HEK293 (cell line): Measurements from ENCODE around the gene SMOC1.

Experiments
- CTCF ChIA-PET: fragments of 350-600 bp; formaldehyde crosslinking; extraction: SDS; loops from one replicate; lab custom pipeline; 2021; ENCODE audit warnings: antibody characterized with exemption; lab: Yijun Ruan, JAX
- POLR2A ChIA-PET: fragments of 300-600 bp; formaldehyde crosslinking; extraction: SDS; loops from one replicate; lab custom pipeline; 2020; ENCODE audit warnings: antibody characterized with exemption, inconsistent platforms; lab: Yijun Ruan, JAX
- H3K27ac ChIP-seq: fragments of 200-500 bp; sonication (Bioruptor generic); 2 replicates; pipeline ENCODE4 v1.5.1; 2014; ENCODE audit warnings: low read depth, low read length, control low read depth, inconsistent platforms; ENCODE audit errors: extremely low read depth
- H3K36me3 ChIP-seq, 2 experiments: fragments of 200-500 bp in 1 of 2; sonication (Bioruptor generic) in 1 of 2; 1 replicate in 1 of 2; 2 replicates in 1 of 2; pipeline ENCODE4 v1.5.1; 2014 to 2017; ENCODE audit warnings: inconsistent platforms in 2 of 2, low read length in 2 of 2; ENCODE audit not compliant: control insufficient read depth in 2 of 2, insufficient read depth in 1 of 2
- H3K4me1 ChIP-seq: fragments of 200-500 bp; sonication (Bioruptor generic); 2 replicates; pipeline ENCODE4 v1.5.1; 2014; ENCODE audit warnings: mild to moderate bottlenecking, low read length, inconsistent platforms; ENCODE audit not compliant: control insufficient read depth, insufficient read depth
- H3K4me3 ChIP-seq: 2 replicates; pipeline ENCODE4 v1.5.1; 2011; ENCODE audit warnings: low read depth, mild to moderate bottlenecking, control low read depth, low read length, moderate library complexity
- H3K9me3 ChIP-seq: fragments of 200-500 bp; sonication (Bioruptor generic); 2 replicates; pipeline ENCODE4 v1.5.1; 2014; ENCODE audit warnings: low read depth, low read length, inconsistent platforms; ENCODE audit not compliant: control insufficient read depth, insufficient read depth
- FEZF1 ChIP-seq: fragments of 450-650 bp; formaldehyde crosslinking; IDR thresholded peaks from 2 replicates; pipeline ENCODE4 v1.5.1; 2016; ENCODE audit warnings: missing biosample characterization, missing genetic modification characterization
- MYNN ChIP-seq: fragments of 450-650 bp; formaldehyde crosslinking; IDR thresholded peaks from 2 replicates; pipeline ENCODE4 v1.5.1; 2016; ENCODE audit warnings: missing biosample characterization, missing genetic modification characterization, borderline replicate concordance
- MZF1 ChIP-seq: fragments of 450-650 bp; formaldehyde crosslinking; IDR thresholded peaks from 2 replicates; pipeline ENCODE4 v1.5.1; 2017; ENCODE audit warnings: missing biosample characterization, missing genetic modification characterization, borderline replicate concordance
- YY1 ChIP-seq: fragments of 450-650 bp; formaldehyde crosslinking; IDR thresholded peaks from 2 replicates; pipeline ENCODE4 v1.5.1; 2018; ENCODE audit warnings: missing biosample characterization, missing genetic modification characterization
- YY2 ChIP-seq: fragments of 450-650 bp; formaldehyde crosslinking; IDR thresholded peaks from 2 replicates; pipeline ENCODE4 v1.5.1; 2016; ENCODE audit warnings: missing biosample characterization, missing genetic modification characterization
- ZNF121 ChIP-seq: fragments of 450-650 bp; formaldehyde crosslinking; IDR thresholded peaks from 2 replicates; pipeline ENCODE4 v1.5.1; 2016; ENCODE audit warnings: missing biosample characterization, missing genetic modification characterization
- ZNF302 ChIP-seq: fragments of 450-650 bp; formaldehyde crosslinking; IDR thresholded peaks from 2 replicates; pipeline ENCODE4 v1.5.1; 2016; ENCODE audit warnings: missing biosample characterization, missing genetic modification characterization, low read depth
- ZNF324 ChIP-seq: fragments of 450-650 bp; formaldehyde crosslinking; IDR thresholded peaks from 2 replicates; pipeline ENCODE4 v1.5.1; 2016; ENCODE audit warnings: missing biosample characterization, missing genetic modification characterization
- ZNF335 ChIP-seq: fragments of 450-650 bp; formaldehyde crosslinking; conservative IDR thresholded peaks from 2 replicates; pipeline ENCODE4 v1.5.1; 2016; ENCODE audit warnings: missing biosample characterization, missing genetic modification characterization
- ZNF354C ChIP-seq: fragments of 450-650 bp; formaldehyde crosslinking; IDR thresholded peaks from 2 replicates; pipeline ENCODE4 v1.5.1; 2016; ENCODE audit warnings: missing biosample characterization, missing genetic modification characterization, low read depth, borderline replicate concordance
- ZNF391 ChIP-seq: fragments of 450-650 bp; formaldehyde crosslinking; IDR thresholded peaks from 2 replicates; pipeline ENCODE4 v1.5.1; 2016; ENCODE audit warnings: low read depth, missing biosample characterization, missing genetic modification characterization, borderline replicate concordance
- ZNF394 ChIP-seq: fragments of 450-650 bp; formaldehyde crosslinking; IDR thresholded peaks from 2 replicates; pipeline ENCODE4 v1.5.1; 2016; ENCODE audit warnings: missing biosample characterization, missing genetic modification characterization, mild to moderate bottlenecking, moderate library complexity, borderline replicate concordance
- ZNF423 ChIP-seq: fragments of 450-650 bp; formaldehyde crosslinking; IDR thresholded peaks from 2 replicates; pipeline ENCODE4 v1.5.1; 2016; ENCODE audit warnings: missing biosample characterization, missing genetic modification characterization
- ZNF530 ChIP-seq: fragments of 450-650 bp; formaldehyde crosslinking; IDR thresholded peaks from 2 replicates; pipeline ENCODE4 v1.5.1; 2016; ENCODE audit warnings: low read depth, missing biosample characterization, missing genetic modification characterization
- ZNF561 ChIP-seq: fragments of 450-650 bp; IDR thresholded peaks from 2 replicates; pipeline ENCODE4 v1.5.1; 2018; ENCODE audit warnings: missing biosample characterization, missing genetic modification characterization, borderline replicate concordance
- ZNF830 ChIP-seq: fragments of 450-650 bp; IDR thresholded peaks from 2 replicates; pipeline ENCODE4 v1.5.0; 2018; ENCODE audit warnings: missing biosample characterization, missing genetic modification characterization, low read depth, mild to moderate bottlenecking, moderate library complexity
- ZNF837 ChIP-seq: fragments of 450-650 bp; formaldehyde crosslinking; IDR thresholded peaks from 2 replicates; pipeline ENCODE4 v1.5.1; 2016; ENCODE audit warnings: missing biosample characterization, missing genetic modification characterization
- TF ChIP-seq, protein P1 (sequence below): fragments of 450-650 bp; formaldehyde crosslinking; IDR thresholded peaks from 2 replicates; pipeline ENCODE4 v1.5.1; 2016; ENCODE audit warnings: missing biosample characterization, missing genetic modification characterization
- TF ChIP-seq, protein P2 (sequence below): fragments of 450-650 bp; formaldehyde crosslinking; IDR thresholded peaks from 2 replicates; pipeline ENCODE4 v1.5.1; 2016; ENCODE audit warnings: missing biosample characterization, missing genetic modification characterization

SMOC1 gene

DNA sequence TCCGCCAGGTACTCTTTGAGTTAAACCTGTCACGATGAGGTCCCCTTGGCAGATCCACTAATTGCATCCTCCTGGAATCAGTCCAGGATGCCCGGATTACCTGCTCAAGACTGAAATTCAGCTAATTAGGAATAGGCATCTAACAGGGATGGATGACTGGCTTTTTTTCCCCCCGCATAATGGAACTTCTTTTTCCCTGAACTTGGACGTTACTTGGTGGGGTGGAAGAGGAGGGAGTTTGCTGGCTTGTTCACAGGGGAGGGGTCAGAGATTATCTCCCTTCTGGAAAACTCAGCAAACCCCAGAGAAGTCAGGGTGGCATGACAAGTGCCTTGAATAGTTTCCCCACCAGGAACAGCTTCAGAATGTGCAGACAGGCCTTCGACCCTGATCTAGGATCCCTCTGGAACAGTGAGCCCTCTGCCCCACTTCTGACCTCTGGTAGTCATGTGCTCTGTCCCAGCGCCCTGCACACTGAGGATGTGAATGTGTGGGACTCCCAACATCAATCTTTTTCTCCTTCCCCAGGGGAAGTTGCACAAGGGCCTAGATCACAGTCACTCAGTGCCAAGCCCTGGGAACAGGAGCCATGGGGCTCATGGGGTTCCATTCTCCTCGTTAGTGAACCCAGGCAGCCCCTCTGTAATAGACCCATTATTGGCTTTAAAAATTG lies 142.5 kb downstream of the SMOC1 start:
- H3K36me3 ChIP-seq: peaks cover 6 to 57% of the 10 kb centered on the region in 2 experiments; a peak in 1 of 3 replicates
- no peak for TF ChIP-seq ZNF394 (tag by site-specific recombination)
- no peak for TF ChIP-seq ZNF121
- no peak for TF ChIP-seq ZNF561 (tag by site-specific recombination)
- TF ChIP-seq ZNF391: no peak
- TF ChIP-seq ZNF423 (tag by site-specific recombination): no peak
- TF ChIP-seq MYNN: no peak
- no peak for TF ChIP-seq ZNF354C (tag by site-specific recombination)
- no peak for TF ChIP-seq YY1
- TF ChIP-seq, protein P1, sequence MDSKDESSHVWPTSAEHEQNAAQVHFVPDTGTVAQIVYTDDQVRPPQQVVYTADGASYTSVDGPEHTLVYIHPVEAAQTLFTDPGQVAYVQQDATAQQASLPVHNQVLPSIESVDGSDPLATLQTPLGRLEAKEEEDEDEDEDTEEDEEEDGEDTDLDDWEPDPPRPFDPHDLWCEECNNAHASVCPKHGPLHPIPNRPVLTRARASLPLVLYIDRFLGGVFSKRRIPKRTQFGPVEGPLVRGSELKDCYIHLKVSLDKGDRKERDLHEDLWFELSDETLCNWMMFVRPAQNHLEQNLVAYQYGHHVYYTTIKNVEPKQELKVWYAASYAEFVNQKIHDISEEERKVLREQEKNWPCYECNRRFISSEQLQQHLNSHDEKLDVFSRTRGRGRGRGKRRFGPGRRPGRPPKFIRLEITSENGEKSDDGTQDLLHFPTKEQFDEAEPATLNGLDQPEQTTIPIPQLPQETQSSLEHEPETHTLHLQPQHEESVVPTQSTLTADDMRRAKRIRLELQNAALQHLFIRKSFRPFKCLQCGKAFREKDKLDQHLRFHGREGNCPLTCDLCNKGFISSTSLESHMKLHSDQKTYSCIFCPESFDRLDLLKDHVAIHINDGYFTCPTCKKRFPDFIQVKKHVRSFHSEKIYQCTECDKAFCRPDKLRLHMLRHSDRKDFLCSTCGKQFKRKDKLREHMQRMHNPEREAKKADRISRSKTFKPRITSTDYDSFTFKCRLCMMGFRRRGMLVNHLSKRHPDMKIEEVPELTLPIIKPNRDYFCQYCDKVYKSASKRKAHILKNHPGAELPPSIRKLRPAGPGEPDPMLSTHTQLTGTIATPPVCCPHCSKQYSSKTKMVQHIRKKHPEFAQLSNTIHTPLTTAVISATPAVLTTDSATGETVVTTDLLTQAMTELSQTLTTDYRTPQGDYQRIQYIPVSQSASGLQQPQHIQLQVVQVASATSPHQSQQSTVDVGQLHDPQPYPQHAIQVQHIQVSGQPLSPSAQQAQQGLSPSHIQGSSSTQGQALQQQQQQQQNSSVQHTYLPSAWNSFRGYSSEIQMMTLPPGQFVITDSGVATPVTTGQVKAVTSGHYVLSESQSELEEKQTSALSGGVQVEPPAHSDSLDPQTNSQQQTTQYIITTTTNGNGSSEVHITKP: no peak
- no peak for TF ChIP-seq FEZF1 (tag by site-specific recombination)
- no peak for TF ChIP-seq ZNF335 (tag by site-specific recombination)
- TF ChIP-seq MZF1 (tag by site-specific recombination): no peak
- TF ChIP-seq ZNF530 (tag by site-specific recombination): no peak
- no peak for TF ChIP-seq ZNF302
- no peak for TF ChIP-seq ZNF830 (tag by site-specific recombination)
- no peak for TF ChIP-seq YY2 (tag by site-specific recombination)
- no peak for TF ChIP-seq ZNF837 (tag by site-specific recombination)
- no peak for TF ChIP-seq ZNF324 (tag by site-specific recombination)
- TF ChIP-seq, protein P2, sequence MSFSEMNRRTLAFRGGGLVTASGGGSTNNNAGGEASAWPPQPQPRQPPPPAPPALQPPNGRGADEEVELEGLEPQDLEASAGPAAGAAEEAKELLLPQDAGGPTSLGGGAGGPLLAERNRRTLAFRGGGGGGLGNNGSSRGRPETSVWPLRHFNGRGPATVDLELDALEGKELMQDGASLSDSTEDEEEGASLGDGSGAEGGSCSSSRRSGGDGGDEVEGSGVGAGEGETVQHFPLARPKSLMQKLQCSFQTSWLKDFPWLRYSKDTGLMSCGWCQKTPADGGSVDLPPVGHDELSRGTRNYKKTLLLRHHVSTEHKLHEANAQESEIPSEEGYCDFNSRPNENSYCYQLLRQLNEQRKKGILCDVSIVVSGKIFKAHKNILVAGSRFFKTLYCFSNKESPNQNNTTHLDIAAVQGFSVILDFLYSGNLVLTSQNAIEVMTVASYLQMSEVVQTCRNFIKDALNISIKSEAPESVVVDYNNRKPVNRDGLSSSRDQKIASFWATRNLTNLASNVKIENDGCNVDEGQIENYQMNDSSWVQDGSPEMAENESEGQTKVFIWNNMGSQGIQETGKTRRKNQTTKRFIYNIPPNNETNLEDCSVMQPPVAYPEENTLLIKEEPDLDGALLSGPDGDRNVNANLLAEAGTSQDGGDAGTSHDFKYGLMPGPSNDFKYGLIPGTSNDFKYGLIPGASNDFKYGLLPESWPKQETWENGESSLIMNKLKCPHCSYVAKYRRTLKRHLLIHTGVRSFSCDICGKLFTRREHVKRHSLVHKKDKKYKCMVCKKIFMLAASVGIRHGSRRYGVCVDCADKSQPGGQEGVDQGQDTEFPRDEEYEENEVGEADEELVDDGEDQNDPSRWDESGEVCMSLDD (tag by site-specific recombination): no peak
- H3K9me3 ChIP-seq: no peaks in the 10 kb centered on the region
- H3K27ac ChIP-seq: no peak overlapping the region
- CTCF ChIA-PET: interaction anchor here (0.5 to 2.2 kb wide), 4 partner anchors 10 to 203 kb away, joined by 4 to 9 read pairs (median 5); no protein-coding TSS in a partner anchor
- POLR2A ChIA-PET: interaction anchor here (2.2 kb wide), 1 partner anchor 143 kb away, joined by 11 read pairs; the partner anchor contains the start of gene SMOC1
- no peak overlapping the region for H3K4me3 ChIP-seq
- H3K4me1 ChIP-seq: peaks cover 12% of the 10 kb centered on the region
